Small intestine (tissue), 7 donors: ENCODE results near the gene CREB5. TPM values are rescaled to one million over a fixed set of nuclear protein-coding genes. Genes with fewer than 3 reads are reported as not detected.

Experiments used
- DNase-seq, 2 donors: peaks; one replicate each; pipeline versions ENCODE4 v3.0.0 to v3.0.0-alpha.2; 2013
- FAIRE-seq: peaks from 2 replicates; lab custom pipeline; 2012; peaks lifted over from hg19 to GRCh38; lab: Jason Lieb, UNC
- H3K27ac ChIP-seq, 3 donors: one replicate each; pipeline ENCODE4 v1.5.1; 2013; ENCODE audit warnings: low read length in 2 of 3, mild to moderate bottlenecking in 2 of 3, control low read depth in 1 of 3, inconsistent platforms in 1 of 3, low read depth in 1 of 3, moderate library complexity in 1 of 3
- H3K27me3 ChIP-seq, 3 donors: one replicate each; pipeline ENCODE4 v1.6.1; 2013; ENCODE audit warnings: low read length in 3 of 3, inconsistent platforms in 1 of 3; ENCODE audit not compliant: control insufficient read depth in 3 of 3, insufficient read depth in 3 of 3
- H3K36me3 ChIP-seq, 3 donors: one replicate each; pipeline ENCODE4 v1.6.1; 2013; ENCODE audit warnings: low read length in 3 of 3, inconsistent platforms in 1 of 3, low read depth in 1 of 3, mild to moderate bottlenecking in 1 of 3, moderate library complexity in 1 of 3; ENCODE audit not compliant: control insufficient read depth in 3 of 3, insufficient read depth in 2 of 3
- H3K4me1 ChIP-seq, 3 donors: one replicate each; pipeline ENCODE4 v1.6.1; 2013; ENCODE audit warnings: low read length in 2 of 3, inconsistent platforms in 1 of 3, low read depth in 1 of 3, mild to moderate bottlenecking in 1 of 3, moderate library complexity in 1 of 3; ENCODE audit not compliant: control insufficient read depth in 3 of 3, insufficient read depth in 2 of 3
- H3K4me3 ChIP-seq, 3 donors: one replicate each; pipeline ENCODE4 v1.5.1; 2013; ENCODE audit warnings: low read length in 3 of 3, control low read depth in 1 of 3, inconsistent platforms in 1 of 3, low read depth in 1 of 3, mild to moderate bottlenecking in 1 of 3, moderate library complexity in 1 of 3
- H3K9me3 ChIP-seq, 2 donors: one replicate each; pipeline ENCODE4 v1.6.1; 2013; ENCODE audit warnings: low read depth in 1 of 2, low read length in 1 of 2; ENCODE audit not compliant: control insufficient read depth in 2 of 2, insufficient read depth in 1 of 2
- WGBS, 3 donors: extraction: QIAGEN DNeasy Blood & Tissue Kit; methylation state at CpG; one replicate each; pipeline ENCODE4 v1.1.7; 2013; 5-methylcytosine and 5-hydroxymethylcytosine counted together
- polyA plus RNA-seq, 4 donors: library from polyadenylated mRNA; stranded (reverse) in 3 of 4; unstranded in 1 of 4; fragments of 200-250 nt in 3 of 4; fragments of 120-200 nt in 1 of 4; gene quantifications; one replicate each; pipeline versions ENCODE4 v1.2.1 to v1.2.3, GENCODE V29; 2013
- donor health status: healthy with polysubstance abuse.
- donor health status: control.
- donor health status: control.
- donor health status: Bipolar disorder and iron deficiency.
- donor health status: healthy.

The CREB5 gene
- polyA plus RNA-seq, 4 donors = 0.27 to 3.0 (median 1.8) TPM; not detected in 1

DNA sequence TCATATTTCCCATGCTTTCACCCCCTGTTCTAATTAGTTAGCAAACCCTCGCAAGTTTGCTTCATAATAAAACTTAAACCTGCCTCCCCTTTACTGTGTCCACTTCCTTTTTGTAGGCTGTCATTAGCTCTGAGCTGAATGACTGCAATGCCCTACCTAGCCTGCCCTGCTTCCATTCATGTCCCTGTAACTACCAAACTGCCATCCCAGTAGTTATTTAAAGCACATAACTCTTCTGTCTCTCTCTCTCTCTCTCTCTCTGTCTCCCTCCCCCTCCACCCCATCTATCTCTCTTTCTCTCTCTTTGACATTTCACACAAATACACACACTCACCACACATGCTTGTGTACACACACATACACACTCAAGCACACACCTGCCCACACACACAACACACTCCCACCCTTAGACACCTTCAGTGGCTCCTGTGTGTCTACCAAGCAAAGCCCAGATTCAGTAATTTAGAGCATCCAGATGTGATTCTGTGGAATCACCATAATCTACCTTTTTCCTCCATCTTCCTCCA is 430.5 kb downstream of the CREB5 start:
- Histone ChIP-seq H3K4me1 (no peaks in the 10 kb centered on the region), H3K27ac (no peak overlapping the region), H3K36me3 (no peaks in the 10 kb centered on the region), H3K27me3 (no peaks in the 10 kb centered on the region), H3K9me3 (no peaks in the 10 kb centered on the region), H3K4me3 (no peak overlapping the region)
- FAIRE-seq (no peak), DNase-seq (no peak)
- 80 to 96% (median 91%) methylated on average over 1 of the region's 1 CpG for whole genome bisulfite sequencing, 3 donors

DNA sequence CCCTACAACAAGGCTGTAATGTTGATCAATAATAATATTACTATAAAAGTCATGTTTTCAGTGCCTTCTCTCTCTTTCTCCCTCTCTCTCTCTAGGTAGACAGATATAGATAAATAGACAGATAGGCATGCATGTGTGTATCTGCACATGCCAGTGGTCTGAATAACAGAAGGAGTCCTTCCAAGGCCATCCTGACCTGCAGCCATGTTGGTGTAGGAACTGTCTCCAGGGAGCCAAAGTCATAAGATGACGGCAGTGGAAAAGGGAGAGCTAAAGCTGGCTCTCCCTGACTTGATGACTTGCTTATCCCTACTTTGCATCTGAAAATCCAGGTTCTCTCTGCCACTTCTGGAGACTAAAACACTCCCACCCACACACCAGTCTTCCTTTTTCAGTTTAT is 432.8 kb downstream of the CREB5 start:
- no peak overlapping the region for H3K4me3 ChIP-seq
- H3K9me3 ChIP-seq = no peaks in the 10 kb centered on the region
- DNase-seq (no peak), FAIRE-seq (no peak)
- no peaks in the 10 kb centered on the region for H3K27me3 ChIP-seq
- H3K27ac ChIP-seq = no peak overlapping the region
- H3K36me3 ChIP-seq = no peaks in the 10 kb centered on the region
- 78 to 94% (median 92%) methylated on average over 1 of the region's 1 CpG for WGBS, 3 donors
- no peaks in the 10 kb centered on the region for H3K4me1 ChIP-seq

DNA sequence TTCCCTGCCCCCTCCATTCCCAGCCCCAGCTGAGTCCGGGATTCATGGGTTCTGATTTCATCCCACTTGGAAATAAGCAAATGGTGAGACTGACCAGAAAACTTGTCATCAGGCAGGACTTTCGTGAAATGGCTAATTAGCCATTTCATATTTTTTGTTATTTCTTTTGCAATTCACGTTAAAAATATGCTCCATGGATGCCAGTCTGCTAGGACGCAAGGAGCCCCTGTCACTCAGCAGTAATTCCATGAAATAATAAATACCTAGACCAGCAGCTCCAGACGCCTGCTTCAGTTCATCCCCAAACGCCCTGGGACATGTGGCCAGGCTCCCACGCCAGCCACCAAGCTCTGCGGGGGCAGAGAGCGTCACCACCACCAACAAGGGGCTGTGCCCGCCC is 434.9 kb downstream of the CREB5 start:
- WGBS, 3 donors = 77 to 87% (median 84%) methylated on average over 10 of the region's 10 CpGs
- FAIRE-seq (no peak), DNase-seq (no peak)
- H3K9me3 ChIP-seq = no peaks in the 10 kb centered on the region
- H3K36me3 ChIP-seq = no peaks in the 10 kb centered on the region
- no peaks in the 10 kb centered on the region for H3K27me3 ChIP-seq
- H3K27ac ChIP-seq = no peak overlapping the region
- no peak overlapping the region for H3K4me3 ChIP-seq
- H3K4me1 ChIP-seq = no peaks in the 10 kb centered on the region

GRCh38 chr7:28847681-28848080 is 435.4 kb downstream of the CREB5 start:
- WGBS, 3 donors = 79 to 90% (median 87%) methylated on average over 13 of the region's 13 CpGs

DNA sequence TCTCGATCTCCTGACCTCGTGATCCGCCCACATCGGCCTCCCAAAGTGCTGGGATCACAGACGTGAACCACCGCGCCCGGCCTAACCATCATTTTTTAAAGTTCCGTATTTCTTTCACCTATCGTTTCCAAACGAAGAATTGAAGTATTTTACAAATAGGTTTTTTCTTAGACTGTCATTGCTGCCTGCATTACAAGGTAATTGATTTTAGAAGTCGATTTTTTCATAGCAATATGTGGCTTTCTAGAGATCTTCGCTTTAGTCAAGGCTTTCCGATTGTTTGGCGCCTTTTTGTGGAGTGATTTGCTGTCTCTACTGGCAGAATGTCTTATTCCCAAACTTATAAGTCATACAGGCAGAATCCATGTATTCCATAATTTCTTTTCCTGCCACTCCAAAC is 436.6 kb downstream of the CREB5 start:
- Histone ChIP-seq H3K4me3 (no peak overlapping the region), H3K27ac (no peak overlapping the region), H3K27me3 (peaks cover 0 to 11% (median 2%) of the 10 kb centered on the region in 3 donors), H3K4me1 (peaks cover 0 to 4% (median 0%) of the 10 kb centered on the region in 3 donors), H3K36me3 (no peaks in the 10 kb centered on the region), H3K9me3 (no peaks in the 10 kb centered on the region)
- 89 to 95% (median 92%) methylated on average over 15 of the region's 15 CpGs for whole genome bisulfite sequencing, 3 donors
- DNase-seq (no peak), FAIRE-seq (no peak)

More at GRCh38 chr7:28847681-28848080, 435.4 kb downstream of the CREB5 start:
- Histone ChIP-seq H3K27me3 (peaks cover 0 to 2% (median 0%) of the 10 kb centered on the region in 3 donors), H3K4me1 (no peaks in the 10 kb centered on the region), H3K4me3 (no peak overlapping the region), H3K9me3 (no peaks in the 10 kb centered on the region), H3K36me3 (no peaks in the 10 kb centered on the region), H3K27ac (no peak overlapping the region)
- FAIRE-seq (no peak), DNase-seq (no peak)

DNA sequence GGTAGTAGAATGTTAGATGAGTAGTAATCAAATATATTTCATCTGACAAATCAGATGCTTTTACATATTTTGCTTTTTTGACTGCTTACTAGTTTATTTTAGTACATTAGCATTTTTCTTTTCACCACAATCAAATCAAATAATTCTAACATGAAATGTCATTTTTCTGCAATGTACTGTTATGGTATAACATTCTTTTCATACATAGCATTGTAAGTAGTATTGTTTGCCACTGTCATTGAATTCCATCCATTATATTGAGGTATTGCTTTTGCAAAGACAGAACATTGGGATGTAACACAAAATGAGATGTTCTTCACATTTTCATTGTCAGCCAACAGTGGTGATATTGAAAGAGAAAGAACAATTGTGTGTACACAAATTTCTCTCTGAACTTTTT is 438.4 kb downstream of the CREB5 start:
- Histone ChIP-seq H3K4me3 (no peak overlapping the region), H3K36me3 (no peaks in the 10 kb centered on the region), H3K9me3 (no peaks in the 10 kb centered on the region), H3K27me3 (peaks cover 0 to 20% (median 5%) of the 10 kb centered on the region in 3 donors), H3K27ac (no peak overlapping the region), H3K4me1 (peaks cover 0 to 6% (median 0%) of the 10 kb centered on the region in 3 donors)
- DNase-seq (no peak), FAIRE-seq (no peak)

- no peak for DNase-seq
- Histone ChIP-seq H3K27ac (no peak overlapping the region), H3K4me3 (no peak overlapping the region), H3K9me3 (no peaks in the 10 kb centered on the region), H3K36me3 (no peaks in the 10 kb centered on the region), H3K4me1 (peaks cover 0 to 6% (median 0%) of the 10 kb centered on the region in 3 donors), H3K27me3 (peaks cover 0 to 20% (median 5%) of the 10 kb centered on the region in 3 donors)
- 23 to 40% (median 33%) methylated on average over 4 of the region's 4 CpGs for WGBS, 3 donors
- FAIRE-seq = no peak
Measured at GRCh38 chr7:28853150-28853549, 440.8 kb downstream of the CREB5 start.

GRCh38 chr7:28853834-28854749 is 441.8 kb downstream of the CREB5 start:
- no peak for FAIRE-seq
- H3K4me3 ChIP-seq = peak overlapping the region in 2 of 3 donors; percentile 25 to 59
- H3K9me3 ChIP-seq = no peaks in the 10 kb centered on the region

More at GRCh38 chr7:28853834-28854749, 441.8 kb downstream of the CREB5 start:
- Histone ChIP-seq H3K27me3 (peaks cover 0 to 20% (median 5%) of the 10 kb centered on the region in 3 donors), H3K27ac (no peak overlapping the region), H3K4me1 (peaks cover 0 to 6% (median 0%) of the 10 kb centered on the region in 3 donors), H3K36me3 (no peaks in the 10 kb centered on the region)
- 4 to 8% (median 7%) methylated on average over 57 to 63 of the region's 63 CpGs for WGBS, 3 donors
- DNase-seq = peak; percentile 62 to 92
